Upper lobe of right lung (tissue), 1 donor: ENCODE results near the gene KLK11. TPM values are rescaled to one million over a fixed set of nuclear protein-coding genes. Genes with fewer than 3 reads are reported as not detected.
"Not testable (repeated sequence)": the region's sequence is repeated elsewhere in the genome, so short reads cannot be mapped to it uniquely, and the experiment has no call there.

Source experiments
- ATAC-seq: fragments of 200-7000 bp; cut with Tn5 transposase; one replicate; pipeline ENCODE4 v1.9.1; 2020; ENCODE audit warnings: mild to moderate bottlenecking, moderate library complexity
- DNase-seq: peaks from one replicate; pipeline ENCODE4 v3.0.0-alpha.2; 2020
- H3K27ac ChIP-seq: fragments of 200-600 bp; one replicate; pipeline ENCODE4 v1.8.0; 2022
- H3K27me3 ChIP-seq: fragments of 200-600 bp; one replicate; pipeline ENCODE4 v1.8.0; 2022; ENCODE audit warnings: mild to moderate bottlenecking
- H3K36me3 ChIP-seq: fragments of 200-600 bp; one replicate; pipeline ENCODE4 v1.8.0; 2022
- H3K4me1 ChIP-seq: fragments of 200-600 bp; one replicate; pipeline ENCODE4 v1.8.0; 2022
- H3K4me3 ChIP-seq: fragments of 200-600 bp; one replicate; pipeline ENCODE4 v1.8.0; 2022; ENCODE audit warnings: mild to moderate bottlenecking
- H3K9me3 ChIP-seq: fragments of 200-600 bp; one replicate; pipeline ENCODE4 v1.8.0; 2022
- CTCF ChIP-seq: fragments of 200-600 bp; IDR thresholded peaks from one replicate; pipeline ENCODE4 v1.8.0; 2022; ENCODE audit warnings: antibody characterized with exemption
- intact Hi-C: fragments of 100-400 bp; cut with DNase I; formaldehyde crosslinking; loops from one replicate; pipeline ENCODE4 v1.11.0; 2022
- total RNA-seq: library from RNA; stranded (reverse); fragmentation: NEBNext Ultra II Directional; extraction: Animal tissue kit (Norgen Biotek cat#: 25700); gene quantifications from one replicate; pipeline ENCODE4 v1.2.1, GENCODE V29; 2021
- donor health status: DM: no; HTN: yes; CAD: no; lungs with severe emphysema.

KLK11 gene
- total RNA-seq, 1 donor from 2014 or later: 10.8 TPM

- no peak for TF ChIP-seq CTCF
- Histone ChIP-seq H3K9me3 (no peaks in the 10 kb centered on the region), H3K27me3 (peaks cover 32% of the 10 kb centered on the region), H3K4me3 (no peak overlapping the region), H3K27ac (no peak overlapping the region), H3K36me3 (no peaks in the 10 kb centered on the region), H3K4me1 (no peaks in the 10 kb centered on the region)
- intact Hi-C loops: no loop called here
- ATAC-seq (no peak), DNase-seq (no peak)
Measured at GRCh38 chr19:50998686-50999085, 27.7 kb downstream of the KLK11 start.

- Histone ChIP-seq H3K4me1 (no peaks in the 10 kb centered on the region), H3K9me3 (no peaks in the 10 kb centered on the region), H3K4me3 (no peak overlapping the region), H3K27me3 (peaks cover 31% of the 10 kb centered on the region), H3K36me3 (no peaks in the 10 kb centered on the region), H3K27ac (no peak overlapping the region)
- DNase-seq: no peak
- intact Hi-C loops: no loop called here
- no peak for TF ChIP-seq CTCF
- ATAC-seq: no peak
Measured at GRCh38 chr19:50998061-50998460, 28.4 kb downstream of the KLK11 start.

GRCh38 chr19:50994129-50994528 is 32.3 kb downstream of the KLK11 start:
- Histone ChIP-seq H3K4me3 (no peak overlapping the region), H3K9me3 (no peaks in the 10 kb centered on the region), H3K4me1 (no peaks in the 10 kb centered on the region), H3K27ac (no peak overlapping the region), H3K36me3 (no peaks in the 10 kb centered on the region), H3K27me3 (no peaks in the 10 kb centered on the region)
- no peak for TF ChIP-seq CTCF
- DNase-seq (no peak), ATAC-seq (no peak)
- intact Hi-C loops: no loop called here

GRCh38 chr19:50992666-50993035 is 33.8 kb downstream of the KLK11 start:
- intact Hi-C loops: no loop called here
- peaks cover 4% of the 10 kb centered on the region for H3K27me3 ChIP-seq
- no peaks in the 10 kb centered on the region for H3K9me3 ChIP-seq
- H3K27ac ChIP-seq: no peak overlapping the region
- H3K36me3 ChIP-seq: no peaks in the 10 kb centered on the region
- TF ChIP-seq CTCF: no peak
- no peaks in the 10 kb centered on the region for H3K4me1 ChIP-seq
- H3K4me3 ChIP-seq: no peak overlapping the region
- no peak for DNase-seq
- no peak for ATAC-seq

GRCh38 chr19:50984416-50984815 is 42.0 kb downstream of the KLK11 start:
- H3K9me3 ChIP-seq, ATAC-seq, H3K27ac ChIP-seq, intact Hi-C loops, H3K36me3 ChIP-seq, DNase-seq, H3K4me3 ChIP-seq, H3K4me1 ChIP-seq: not testable (repeated sequence)
- peaks cover 14% of the 10 kb centered on the region for H3K27me3 ChIP-seq

GRCh38 chr19:50983625-50984292 is 42.7 kb downstream of the KLK11 start, which contains the start of gene KLK7:
TSS of gene KLK7 (minus strand) at chr19:50983917. CDS start at chr19:50982399, 1,518 bp downstream.
- ATAC-seq: no peak
- no peak for DNase-seq

More at GRCh38 chr19:50983625-50984292, 42.7 kb downstream of the KLK11 start, which contains the start of gene KLK7:
- Histone ChIP-seq H3K4me1 (no peaks in the 10 kb centered on the region), H3K27me3 (peaks cover 20% of the 10 kb centered on the region), H3K4me3 (no peak within 1 kb of the TSS), H3K9me3 (no peaks in the 10 kb centered on the region), H3K36me3 (no peaks in the 10 kb centered on the region), H3K27ac (no peak within 1 kb of the TSS)
- no peak for TF ChIP-seq CTCF
- intact Hi-C loops: no loop called here
